ENCODE results near the gene GRIP1.

The GRIP1 gene

DNA sequence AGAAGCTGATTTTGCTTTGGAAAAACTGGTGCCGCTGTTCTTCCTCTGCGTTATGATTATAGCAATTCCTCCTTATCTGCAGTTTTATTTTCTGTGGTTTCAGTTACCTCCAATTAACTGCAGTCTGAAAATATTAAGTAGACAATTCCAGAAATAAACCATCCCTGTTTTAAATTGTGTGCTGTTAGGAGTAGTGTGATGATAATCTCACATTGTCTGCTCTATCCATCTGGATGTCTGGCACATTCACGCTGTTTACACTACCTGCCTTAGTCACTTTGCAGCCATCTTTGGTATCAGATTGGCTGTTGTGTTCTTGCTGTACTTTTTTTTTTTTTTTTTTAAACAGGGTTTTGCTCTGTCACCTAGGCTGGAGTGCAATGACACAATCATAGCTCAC is 141.0 kb downstream of the GRIP1 start:
- no peak overlapping the region for H3K27ac ChIP-seq
- POLR2A ChIA-PET (ENCODE audit: low non-redundant PET) = interaction anchor here (0.7 kb wide), 1 partner anchor 108 kb away, joined by 6 read pairs; no protein-coding TSS in a partner anchor
- no peak for DNase-seq (ENCODE audit: low spot score)
- CTCF ChIA-PET = no interaction called here
- TF ChIP-seq, protein P1, sequence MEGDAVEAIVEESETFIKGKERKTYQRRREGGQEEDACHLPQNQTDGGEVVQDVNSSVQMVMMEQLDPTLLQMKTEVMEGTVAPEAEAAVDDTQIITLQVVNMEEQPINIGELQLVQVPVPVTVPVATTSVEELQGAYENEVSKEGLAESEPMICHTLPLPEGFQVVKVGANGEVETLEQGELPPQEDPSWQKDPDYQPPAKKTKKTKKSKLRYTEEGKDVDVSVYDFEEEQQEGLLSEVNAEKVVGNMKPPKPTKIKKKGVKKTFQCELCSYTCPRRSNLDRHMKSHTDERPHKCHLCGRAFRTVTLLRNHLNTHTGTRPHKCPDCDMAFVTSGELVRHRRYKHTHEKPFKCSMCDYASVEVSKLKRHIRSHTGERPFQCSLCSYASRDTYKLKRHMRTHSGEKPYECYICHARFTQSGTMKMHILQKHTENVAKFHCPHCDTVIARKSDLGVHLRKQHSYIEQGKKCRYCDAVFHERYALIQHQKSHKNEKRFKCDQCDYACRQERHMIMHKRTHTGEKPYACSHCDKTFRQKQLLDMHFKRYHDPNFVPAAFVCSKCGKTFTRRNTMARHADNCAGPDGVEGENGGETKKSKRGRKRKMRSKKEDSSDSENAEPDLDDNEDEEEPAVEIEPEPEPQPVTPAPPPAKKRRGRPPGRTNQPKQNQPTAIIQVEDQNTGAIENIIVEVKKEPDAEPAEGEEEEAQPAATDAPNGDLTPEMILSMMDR (conservative IDR thresholded peaks at IDR 0.05; ENCODE audit: low read depth) = no peak

DNA sequence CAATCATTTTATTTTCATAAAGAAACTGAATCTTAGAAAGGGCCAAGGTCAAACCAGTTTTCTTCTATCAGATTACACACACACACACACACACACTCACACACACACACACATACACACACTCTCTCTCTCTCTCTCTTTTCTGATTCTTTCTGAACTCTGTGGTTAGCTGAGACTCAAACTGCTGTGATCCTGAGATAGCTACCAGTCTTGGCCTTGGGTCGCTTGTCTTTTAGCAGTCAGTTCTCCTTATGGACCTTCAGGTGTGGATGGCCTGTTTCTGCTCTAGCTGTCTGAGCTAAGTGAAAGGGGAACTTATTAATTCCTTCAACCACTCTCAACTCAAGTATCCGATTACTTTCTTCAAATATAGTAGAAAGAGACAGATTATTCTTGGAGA is 145.1 kb downstream of the GRIP1 start:
- ChIA-PET POLR2A (ENCODE audit: low non-redundant PET) (no interaction called here), CTCF (interaction anchor here (0.6 kb wide), 1 partner anchor 112 kb away, joined by 3 read pairs; no protein-coding TSS in a partner anchor)
- DNase-seq (ENCODE audit: low spot score) = no peak
- no peak overlapping the region for H3K27ac ChIP-seq
- TF ChIP-seq, protein P1 (conservative IDR thresholded peaks at IDR 0.05; ENCODE audit: low read depth) = no peak

DNA sequence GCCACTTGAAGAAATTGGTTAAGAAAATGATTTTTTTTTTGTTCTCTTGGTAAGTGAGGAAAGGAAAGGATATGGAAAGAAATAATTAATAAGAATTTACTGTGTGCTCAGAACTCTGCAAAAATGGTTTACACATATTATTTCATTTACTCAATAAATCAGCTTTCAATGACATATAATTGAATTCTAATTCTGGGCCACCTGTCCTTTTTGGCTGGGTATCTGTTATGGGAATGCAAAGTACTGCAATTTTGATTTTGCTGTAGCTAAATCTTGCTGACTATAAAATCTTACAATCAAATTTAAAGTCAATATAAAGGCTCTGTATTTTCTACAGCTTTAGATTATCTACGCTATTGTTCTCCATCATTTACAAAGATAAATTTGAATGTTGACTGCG is 147.1 kb downstream of the GRIP1 start:
- ChIA-PET CTCF (interaction anchor here (0.5 kb wide), 1 partner anchor 177 kb away, joined by 6 read pairs; no protein-coding TSS in a partner anchor), POLR2A (ENCODE audit: low non-redundant PET) (no interaction called here)
- TF ChIP-seq, protein P1 (conservative IDR thresholded peaks at IDR 0.05; ENCODE audit: low read depth) = no peak
- H3K27ac ChIP-seq = no peak overlapping the region
- DNase-seq (ENCODE audit: low spot score) = no peak

DNA sequence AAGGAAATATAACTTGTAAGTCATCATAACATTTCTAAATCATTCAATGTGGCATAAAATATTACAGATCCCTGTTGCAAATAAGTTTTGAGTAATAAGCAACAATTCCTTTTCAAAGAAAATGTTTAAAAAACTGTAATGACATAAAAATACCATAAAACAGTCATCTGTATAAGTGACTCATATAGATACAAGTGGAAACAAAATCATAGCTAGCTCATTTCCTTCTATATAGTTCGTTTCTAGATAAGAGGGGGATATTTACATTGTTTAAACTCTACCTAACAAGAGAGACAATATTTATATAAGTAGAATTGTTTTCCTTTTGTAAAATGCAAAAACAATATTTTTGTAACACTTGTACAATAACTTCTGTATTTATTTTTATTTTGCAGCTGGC is 148.9 kb downstream of the GRIP1 start:
- TF ChIP-seq, protein P1 (conservative IDR thresholded peaks at IDR 0.05; ENCODE audit: low read depth) = no peak
- no peak for DNase-seq (ENCODE audit: low spot score)
- H3K27ac ChIP-seq = no peak overlapping the region
- ChIA-PET CTCF (interaction anchor here (0.6 kb wide), 1 partner anchor 44 kb away, joined by 3 read pairs; no protein-coding TSS in a partner anchor), POLR2A (ENCODE audit: low non-redundant PET) (no interaction called here)

DNA sequence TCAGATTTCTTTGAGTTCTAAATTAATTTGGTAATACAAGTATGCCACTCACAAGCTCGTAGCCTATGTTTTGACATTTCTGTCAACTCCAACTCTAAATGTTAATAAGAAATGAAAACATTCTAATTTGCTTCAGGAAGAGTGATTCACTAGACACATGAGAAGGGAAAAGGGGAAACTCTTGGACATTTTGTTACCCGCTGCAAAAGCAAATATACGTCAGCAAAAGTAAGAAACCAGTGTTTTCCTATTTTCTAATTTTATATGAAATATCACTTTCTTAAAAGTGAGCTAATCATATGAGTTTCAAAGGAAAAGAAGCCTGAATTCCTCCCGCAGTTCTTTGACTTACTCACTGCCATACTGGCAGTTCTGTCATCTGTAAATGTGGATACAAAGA is 162.3 kb downstream of the GRIP1 start:
- ChIA-PET POLR2A (ENCODE audit: low non-redundant PET) (no interaction called here), CTCF (no interaction called here)
- no peak overlapping the region for H3K27ac ChIP-seq
- TF ChIP-seq, protein P1 (conservative IDR thresholded peaks at IDR 0.05; ENCODE audit: low read depth) = no peak
- no peak for DNase-seq (ENCODE audit: low spot score)

DNA sequence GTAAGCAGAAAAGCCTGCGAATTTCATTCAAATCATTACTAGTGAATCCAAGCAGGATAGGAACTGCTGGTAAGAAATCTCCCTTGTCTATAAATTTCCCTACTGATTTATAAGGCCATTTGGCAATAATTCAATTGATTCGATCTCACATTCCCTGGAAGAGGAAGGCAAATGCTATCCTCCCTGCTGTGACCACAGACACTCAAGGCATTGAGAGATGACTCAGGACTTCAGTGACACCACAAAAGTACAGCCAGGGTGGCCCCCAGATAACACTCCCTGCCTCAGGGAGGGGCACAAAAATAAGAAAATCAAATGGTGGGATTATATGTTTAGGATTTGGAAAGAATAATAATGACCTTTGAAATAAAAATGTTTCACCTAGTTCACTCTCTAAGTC is 162.7 kb downstream of the GRIP1 start:
- no peak overlapping the region for H3K27ac ChIP-seq
- TF ChIP-seq, protein P1 (conservative IDR thresholded peaks at IDR 0.05; ENCODE audit: low read depth) = no peak
- ChIA-PET POLR2A (ENCODE audit: low non-redundant PET) (no interaction called here), CTCF (no interaction called here)
- DNase-seq (ENCODE audit: low spot score) = no peak

All from RWPE1 (cell line).